ENCODE measurements around the gene MST1. TPM values are rescaled to one million over a fixed set of nuclear protein-coding genes. Genes with fewer than 3 reads are reported as not detected.

MST1 gene
- total and polyA plus RNA-seq, 2 donors (not counting 1 experiment from before 2014, with no cell fraction given): 3.5 to 6.6 TPM

- TF ChIP-seq CTCF (conservative IDR thresholded peaks at IDR 0.05 in 1 of 2, IDR thresholded peaks at IDR 0.05 in 1 of 2; ENCODE audit: low read depth in 1 of 2, low read length in 2 of 2) (no peak), EZH2 (IDR thresholded peaks at IDR 0.05; ENCODE audit: low read length, missing control alignments) (no peak)
- H3K36me3 ChIP-seq (ENCODE audit: control insufficient read depth, insufficient read depth, low read length): peaks cover 4% of the 10 kb centered on the region
- no peak overlapping the region for H3K4me2 ChIP-seq (ENCODE audit: extremely low read depth, insufficient read depth, low read length)
- no peaks in the 10 kb centered on the region for H3K27me3 ChIP-seq (ENCODE audit: control insufficient read depth, insufficient read depth, low read length)
- no peaks in the 10 kb centered on the region for H4K20me1 ChIP-seq (ENCODE audit: control insufficient read depth, extremely low read depth, insufficient read depth, low read length)
- no peaks in the 10 kb centered on the region for H3K9me3 ChIP-seq (ENCODE audit: control insufficient read depth, insufficient read depth, low read depth, low read length)
- no peaks in the 10 kb centered on the region for H3K79me2 ChIP-seq (ENCODE audit: control insufficient read depth, insufficient read depth, low read length)
- no peak overlapping the region for H2AFZ ChIP-seq (ENCODE audit: low read length)
- no peaks in the 10 kb centered on the region for H3K4me1 ChIP-seq (ENCODE audit: control insufficient read depth, extremely low read depth, insufficient read depth, low read length)
- no peak overlapping the region for H3K27ac ChIP-seq (ENCODE audit: insufficient read depth, low read length)
- H3K9ac ChIP-seq (ENCODE audit: insufficient read depth, low read length): no peak overlapping the region
- no peak overlapping the region for H3K4me3 ChIP-seq (replicated peaks in 1 of 4; ENCODE audit: control extremely low read depth in 1 of 4, insufficient read depth in 1 of 4, low read depth in 3 of 4, low read length in 4 of 4)
- no peak for DNase-seq (ENCODE audit: low read depth in 2 of 2)
These were observed 22.2 kb upstream of the MST1 start for GRCh38 chr3:49711489-49711888.

- no peaks in the 10 kb centered on the region for H4K20me1 ChIP-seq (ENCODE audit: control insufficient read depth, extremely low read depth, insufficient read depth, low read length)
- no peak overlapping the region for H3K27ac ChIP-seq (ENCODE audit: insufficient read depth, low read length)
- H3K27me3 ChIP-seq (ENCODE audit: control insufficient read depth, insufficient read depth, low read length): no peaks in the 10 kb centered on the region
- H3K36me3 ChIP-seq (ENCODE audit: control insufficient read depth, insufficient read depth, low read length): peaks cover 2% of the 10 kb centered on the region
- no peak overlapping the region for H3K4me2 ChIP-seq (ENCODE audit: extremely low read depth, insufficient read depth, low read length)
- TF ChIP-seq CTCF (conservative IDR thresholded peaks at IDR 0.05 in 1 of 2, IDR thresholded peaks at IDR 0.05 in 1 of 2; ENCODE audit: low read depth in 1 of 2, low read length in 2 of 2) (no peak), EZH2 (IDR thresholded peaks at IDR 0.05; ENCODE audit: low read length, missing control alignments) (no peak)
- H2AFZ ChIP-seq (ENCODE audit: low read length): no peak overlapping the region
- no peaks in the 10 kb centered on the region for H3K9me3 ChIP-seq (ENCODE audit: control insufficient read depth, insufficient read depth, low read depth, low read length)
- DNase-seq (ENCODE audit: low read depth in 2 of 2): no peak
- H3K79me2 ChIP-seq (ENCODE audit: control insufficient read depth, insufficient read depth, low read length): no peaks in the 10 kb centered on the region
- no peak overlapping the region for H3K4me3 ChIP-seq (replicated peaks in 1 of 4; ENCODE audit: control extremely low read depth in 1 of 4, insufficient read depth in 1 of 4, low read depth in 3 of 4, low read length in 4 of 4)
- no peak overlapping the region for H3K9ac ChIP-seq (ENCODE audit: insufficient read depth, low read length)
- H3K4me1 ChIP-seq (ENCODE audit: control insufficient read depth, extremely low read depth, insufficient read depth, low read length): no peaks in the 10 kb centered on the region
These were observed 20.6 kb upstream of the MST1 start for GRCh38 chr3:49709852-49710251.

DNA sequence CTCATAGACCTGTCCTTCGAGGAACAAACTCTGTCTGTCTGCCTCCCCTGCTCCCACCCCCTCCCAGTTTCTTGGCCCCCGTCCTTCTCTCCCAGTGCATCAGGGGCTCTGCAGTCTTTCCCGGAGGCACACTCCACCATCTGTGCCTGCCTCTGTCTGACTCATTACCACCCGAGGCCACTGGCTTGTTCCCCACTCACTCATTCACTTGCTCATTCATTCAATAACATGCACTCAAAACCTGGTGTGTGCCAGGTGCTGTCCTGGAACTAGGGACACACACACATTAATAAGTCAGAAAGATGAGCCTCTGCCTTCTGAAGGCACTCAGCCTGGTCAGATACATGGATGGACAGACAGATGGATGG lies 17.8 kb upstream of the MST1 start:
- Histone ChIP-seq H3K9ac (ENCODE audit: insufficient read depth, low read length) (no peak overlapping the region), H3K27me3 (ENCODE audit: control insufficient read depth, insufficient read depth, low read length) (no peaks in the 10 kb centered on the region), H3K27ac (ENCODE audit: insufficient read depth, low read length) (no peak overlapping the region), H3K36me3 (ENCODE audit: control insufficient read depth, insufficient read depth, low read length) (peaks cover 7% of the 10 kb centered on the region), H3K4me1 (ENCODE audit: control insufficient read depth, extremely low read depth, insufficient read depth, low read length) (no peaks in the 10 kb centered on the region), H3K4me3 (replicated peaks in 1 of 4; ENCODE audit: control extremely low read depth in 1 of 4, insufficient read depth in 1 of 4, low read depth in 3 of 4, low read length in 4 of 4) (no peak overlapping the region), H3K9me3 (ENCODE audit: control insufficient read depth, insufficient read depth, low read depth, low read length) (no peaks in the 10 kb centered on the region), H2AFZ (ENCODE audit: low read length) (no peak overlapping the region), H3K79me2 (ENCODE audit: control insufficient read depth, insufficient read depth, low read length) (no peaks in the 10 kb centered on the region), H3K4me2 (ENCODE audit: extremely low read depth, insufficient read depth, low read length) (no peak overlapping the region), H4K20me1 (ENCODE audit: control insufficient read depth, extremely low read depth, insufficient read depth, low read length) (peaks cover 2% of the 10 kb centered on the region)
- peak in 1 of 2 donors; percentile 38 for DNase-seq (ENCODE audit: low read depth in 2 of 2)
- TF ChIP-seq CTCF (conservative IDR thresholded peaks at IDR 0.05 in 1 of 2, IDR thresholded peaks at IDR 0.05 in 1 of 2; ENCODE audit: low read depth in 1 of 2, low read length in 2 of 2): no peak
- no peak for TF ChIP-seq EZH2 (IDR thresholded peaks at IDR 0.05; ENCODE audit: low read length, missing control alignments)
